ENCODE measurements around the gene EME2.

The EME2 gene

DNA sequence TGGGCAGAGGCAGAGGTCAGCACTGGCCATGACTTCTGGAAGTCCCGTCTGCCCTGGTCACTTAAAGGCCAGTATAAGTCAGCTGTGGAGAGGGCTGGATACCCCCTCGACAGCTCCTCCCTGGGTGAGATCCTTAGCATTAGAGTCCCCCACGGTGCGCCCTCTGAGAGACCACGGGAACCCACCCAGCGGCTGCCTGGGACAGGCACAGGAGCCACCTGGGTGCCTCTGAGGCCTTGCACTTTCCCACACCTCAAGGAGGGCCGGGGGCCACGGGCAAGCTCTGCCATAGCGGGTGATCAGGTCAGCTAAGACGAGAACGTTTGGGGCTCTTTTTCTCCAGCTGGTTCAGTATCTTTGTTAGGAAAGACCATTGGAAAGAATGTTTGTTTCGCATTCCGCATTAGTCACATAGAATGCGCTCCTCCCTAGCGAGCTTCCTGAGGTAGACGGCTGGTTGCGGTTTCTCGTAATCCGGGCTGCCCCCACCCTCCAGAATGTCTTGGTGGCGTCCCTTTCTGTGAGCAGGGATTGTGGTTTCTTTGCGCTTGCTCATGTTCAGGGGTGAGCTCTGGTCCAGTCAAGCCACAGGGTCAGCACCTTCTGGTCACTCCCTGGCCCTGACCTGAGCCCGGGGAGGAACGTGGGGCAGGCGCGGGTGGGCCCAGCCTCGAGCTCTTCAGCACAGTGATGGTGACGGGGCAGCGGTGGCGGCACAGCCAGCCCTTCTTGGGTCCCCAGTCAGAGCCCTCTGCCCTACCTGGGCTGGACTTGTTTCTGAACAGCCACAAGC lies 26.5 kb upstream of the EME2 start:
- peak; percentile 42 for DNase-seq (ENCODE audit: low read depth)
- TF ChIP-seq, protein P1, sequence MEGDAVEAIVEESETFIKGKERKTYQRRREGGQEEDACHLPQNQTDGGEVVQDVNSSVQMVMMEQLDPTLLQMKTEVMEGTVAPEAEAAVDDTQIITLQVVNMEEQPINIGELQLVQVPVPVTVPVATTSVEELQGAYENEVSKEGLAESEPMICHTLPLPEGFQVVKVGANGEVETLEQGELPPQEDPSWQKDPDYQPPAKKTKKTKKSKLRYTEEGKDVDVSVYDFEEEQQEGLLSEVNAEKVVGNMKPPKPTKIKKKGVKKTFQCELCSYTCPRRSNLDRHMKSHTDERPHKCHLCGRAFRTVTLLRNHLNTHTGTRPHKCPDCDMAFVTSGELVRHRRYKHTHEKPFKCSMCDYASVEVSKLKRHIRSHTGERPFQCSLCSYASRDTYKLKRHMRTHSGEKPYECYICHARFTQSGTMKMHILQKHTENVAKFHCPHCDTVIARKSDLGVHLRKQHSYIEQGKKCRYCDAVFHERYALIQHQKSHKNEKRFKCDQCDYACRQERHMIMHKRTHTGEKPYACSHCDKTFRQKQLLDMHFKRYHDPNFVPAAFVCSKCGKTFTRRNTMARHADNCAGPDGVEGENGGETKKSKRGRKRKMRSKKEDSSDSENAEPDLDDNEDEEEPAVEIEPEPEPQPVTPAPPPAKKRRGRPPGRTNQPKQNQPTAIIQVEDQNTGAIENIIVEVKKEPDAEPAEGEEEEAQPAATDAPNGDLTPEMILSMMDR (IDR thresholded peaks at IDR 0.05; ENCODE audit: low read length, missing control alignments) = no peak
- H3K4me3 ChIP-seq (replicated peaks; ENCODE audit: low read depth, low read length) = no peak overlapping the region

DNA sequence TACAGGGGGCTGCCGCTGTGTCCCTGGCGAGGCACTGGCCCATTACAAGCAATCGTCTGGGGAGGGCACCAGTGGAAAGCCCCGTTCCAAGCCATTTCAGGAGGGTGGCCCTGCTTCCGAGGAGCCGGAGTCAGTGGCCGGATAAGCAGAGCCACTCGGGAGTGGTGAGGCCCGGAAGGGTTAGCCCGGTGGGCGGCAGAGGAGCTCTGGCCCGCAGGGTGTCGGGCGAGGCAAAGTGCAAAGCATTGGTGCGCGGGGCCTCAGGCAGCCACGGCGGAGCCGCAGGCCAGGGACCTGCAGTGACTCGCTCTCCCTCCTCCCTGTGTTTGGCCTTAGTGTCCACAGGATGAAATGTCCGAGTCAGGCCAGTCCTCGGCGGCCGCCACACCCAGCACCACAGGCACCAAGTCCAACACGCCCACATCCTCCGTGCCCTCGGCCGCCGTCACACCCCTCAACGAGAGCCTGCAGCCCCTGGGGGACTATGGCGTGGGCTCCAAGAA lies 25.9 kb upstream of the EME2 start:
- TF ChIP-seq, protein P1 (IDR thresholded peaks at IDR 0.05; ENCODE audit: low read length, missing control alignments) = no peak
- H3K4me3 ChIP-seq (replicated peaks; ENCODE audit: low read depth, low read length) = no peak overlapping the region

DNA sequence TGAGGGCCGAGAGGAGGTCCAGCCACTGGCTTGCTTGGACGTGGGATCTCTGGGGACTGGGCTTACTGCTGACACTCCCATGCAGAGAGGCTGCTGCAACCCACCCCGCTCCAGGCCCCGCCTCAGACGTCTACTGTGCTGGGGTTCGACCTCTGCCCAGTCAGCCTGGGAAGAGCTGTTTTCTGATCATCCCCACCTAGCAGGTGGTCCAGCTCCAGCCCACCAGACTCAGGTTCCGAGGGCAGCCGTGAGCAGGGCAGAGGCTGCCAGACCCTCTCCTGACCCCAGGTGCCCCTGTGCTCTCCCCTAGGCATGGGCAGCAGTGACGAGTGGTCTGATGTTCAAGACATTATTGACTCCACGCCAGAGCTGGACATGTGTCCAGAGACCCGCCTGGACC lies 24.7 kb upstream of the EME2 start:
- H3K4me3 ChIP-seq (replicated peaks; ENCODE audit: low read depth, low read length) = no peak overlapping the region
- TF ChIP-seq, protein P1 (IDR thresholded peaks at IDR 0.05; ENCODE audit: low read length, missing control alignments) = no peak
- DNase-seq (ENCODE audit: low read depth) = no peak

More for the DNA sequence above, 25.9 kb upstream of the EME2 start:
- DNase-seq (ENCODE audit: low read depth) = no peak

DNA sequence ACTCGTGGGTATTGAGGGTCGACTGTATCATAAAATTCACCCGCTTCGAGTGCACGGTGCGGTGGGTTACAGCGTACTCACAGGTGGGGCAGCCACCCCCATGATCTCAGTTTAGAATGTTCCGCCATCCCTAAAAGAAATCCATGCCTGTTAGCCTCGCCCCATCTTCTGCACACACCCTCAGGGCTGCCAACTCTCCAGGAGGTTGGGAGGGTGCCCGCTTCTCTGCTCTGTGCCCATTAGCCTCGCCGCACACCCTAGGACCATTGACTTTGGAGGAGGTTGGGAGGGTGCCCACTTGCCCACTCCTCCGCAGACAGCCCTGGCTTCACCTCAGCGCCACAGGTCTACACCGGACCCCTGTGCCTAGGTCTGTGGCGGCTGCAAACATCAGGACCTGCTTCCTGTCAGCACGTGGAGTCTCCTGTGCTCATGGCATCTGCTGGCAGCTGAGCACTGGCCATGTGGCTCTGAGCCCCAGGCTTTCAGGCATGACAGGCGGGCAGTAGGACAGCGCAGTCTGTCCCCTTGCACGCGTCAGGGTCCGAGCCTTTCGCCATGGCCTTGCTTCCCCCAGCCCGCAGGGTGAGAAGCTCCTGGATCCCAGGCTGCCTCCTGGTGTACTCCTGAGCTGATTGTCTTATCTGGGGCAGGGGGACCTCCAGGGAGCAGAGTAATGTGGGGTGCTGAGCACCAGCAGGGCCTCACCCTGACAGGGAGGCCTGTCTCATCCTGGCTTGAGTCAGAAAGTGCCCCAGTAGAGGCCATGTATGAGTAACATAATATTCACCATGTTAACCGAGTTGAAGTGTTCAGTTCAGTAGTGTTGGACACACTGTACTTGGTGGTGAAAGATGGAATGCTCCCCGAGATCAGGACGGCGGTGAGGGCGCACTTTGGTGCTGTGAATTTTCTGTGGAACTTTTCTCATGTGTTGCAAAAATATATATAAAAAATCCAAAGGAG lies 23.2 kb upstream of the EME2 start:
- TF ChIP-seq, protein P1 (IDR thresholded peaks at IDR 0.05; ENCODE audit: low read length, missing control alignments) = no peak
- no peak for DNase-seq (ENCODE audit: low read depth)
- no peak overlapping the region for H3K4me3 ChIP-seq (replicated peaks; ENCODE audit: low read depth, low read length)

DNA sequence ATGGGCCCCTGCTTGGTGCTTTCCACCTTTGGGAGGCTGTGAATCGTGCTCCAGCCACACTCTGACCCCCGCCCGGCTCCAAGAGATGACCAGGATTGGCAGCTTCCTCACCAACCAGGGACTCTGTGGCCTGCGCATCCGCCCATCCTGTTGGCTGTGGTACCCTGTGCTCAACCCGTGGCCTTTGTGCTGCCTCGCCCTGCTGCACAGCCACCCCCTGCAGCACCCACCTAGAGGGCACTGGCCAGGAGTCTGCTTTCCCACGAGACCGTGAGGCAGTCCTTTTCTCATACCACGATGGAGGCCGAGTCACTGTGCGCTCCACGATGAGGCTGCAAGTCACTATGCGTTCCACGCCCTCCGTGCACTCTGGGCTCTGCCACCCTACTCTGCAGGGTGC lies 20.7 kb upstream of the EME2 start:
- TF ChIP-seq, protein P1 (IDR thresholded peaks at IDR 0.05; ENCODE audit: low read length, missing control alignments) = no peak
- H3K4me3 ChIP-seq (replicated peaks; ENCODE audit: low read depth, low read length) = no peak overlapping the region
- DNase-seq (ENCODE audit: low read depth) = no peak

DNA sequence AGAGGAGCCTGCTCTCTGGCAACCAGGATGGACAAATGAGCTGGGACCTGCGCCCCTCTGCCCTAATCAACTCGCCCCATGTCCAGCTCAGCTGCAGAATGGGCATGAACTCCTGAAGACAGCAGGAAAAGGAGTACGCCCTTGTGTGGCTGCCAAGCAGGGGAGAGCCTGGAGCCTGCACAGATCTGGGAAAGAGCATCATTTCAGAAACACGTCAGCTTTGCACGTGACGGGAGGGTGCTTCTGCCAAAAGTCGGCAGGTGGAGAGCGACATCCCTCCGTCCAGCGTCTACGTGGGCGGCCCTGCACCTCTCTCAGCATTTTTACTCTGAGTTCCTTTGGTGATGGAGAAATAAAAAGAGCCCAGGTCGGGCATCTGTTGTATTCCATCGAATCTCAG lies 19.8 kb upstream of the EME2 start:
- DNase-seq (ENCODE audit: low read depth) = no peak
- TF ChIP-seq, protein P1 (IDR thresholded peaks at IDR 0.05; ENCODE audit: low read length, missing control alignments) = no peak
- H3K4me3 ChIP-seq (replicated peaks; ENCODE audit: low read depth, low read length) = no peak overlapping the region

All from fibroblast of pulmonary artery (primary cell).